ENCODE measurements around the gene KIF1B. TPM values are rescaled to one million over a fixed set of nuclear protein-coding genes. Genes with fewer than 3 reads are reported as not detected.

The KIF1B gene
- total RNA-seq, 4 donors from 2014 or later: 55.2 to 88.1 (median 67.0) TPM

- DNase-seq: no peak
- Histone ChIP-seq H3K36me3 (peaks cover 0 to 92% (median 0%) of the 10 kb centered on the region in 3 donors), H3K9me3 (no peaks in the 10 kb centered on the region), H3K27me3 (no peaks in the 10 kb centered on the region), H3K4me3 (no peak overlapping the region), H3K27ac (no peak overlapping the region), H3K4me1 (no peaks in the 10 kb centered on the region)
- TF ChIP-seq CTCF (IDR thresholded peaks at IDR 0.05) (no peak), POLR2A (IDR thresholded peaks at IDR 0.05) (no peak)
Measured at GRCh38 chr1:10170239-10170574, 40.2 kb upstream of the KIF1B start.

- DNase-seq: no peak
- H3K36me3 ChIP-seq: peaks cover 0 to 82% (median 0%) of the 10 kb centered on the region in 3 donors
Measured at GRCh38 chr1:10171105-10171767, 39.1 kb upstream of the KIF1B start.

GRCh38 chr1:10171995-10172669, 38.2 kb upstream of the KIF1B start:
- no peak overlapping the region for H3K27ac ChIP-seq

More at GRCh38 chr1:10171105-10171767, 39.1 kb upstream of the KIF1B start:
- Histone ChIP-seq H3K9me3 (no peaks in the 10 kb centered on the region), H3K27ac (no peak overlapping the region), H3K4me3 (no peak overlapping the region), H3K4me1 (no peaks in the 10 kb centered on the region), H3K27me3 (no peaks in the 10 kb centered on the region)
- no peak for TF ChIP-seq POLR2A (IDR thresholded peaks at IDR 0.05)
- TF ChIP-seq CTCF (IDR thresholded peaks at IDR 0.05): no peak

GRCh38 chr1:10173582-10173981, 36.8 kb upstream of the KIF1B start:
- no peak overlapping the region for H3K27ac ChIP-seq
- H3K27me3 ChIP-seq: no peaks in the 10 kb centered on the region
- peaks cover 0 to 63% (median 0%) of the 10 kb centered on the region in 3 donors for H3K36me3 ChIP-seq
- no peaks in the 10 kb centered on the region for H3K9me3 ChIP-seq
- no peak overlapping the region for H3K4me3 ChIP-seq
- no peak for DNase-seq
- no peaks in the 10 kb centered on the region for H3K4me1 ChIP-seq
- TF ChIP-seq POLR2A (IDR thresholded peaks at IDR 0.05) (no peak), CTCF (IDR thresholded peaks at IDR 0.05) (no peak)

More at GRCh38 chr1:10171995-10172669, 38.2 kb upstream of the KIF1B start:
- TF ChIP-seq POLR2A (IDR thresholded peaks at IDR 0.05) (no peak), CTCF (IDR thresholded peaks at IDR 0.05) (no peak)
- peaks cover 0 to 73% (median 0%) of the 10 kb centered on the region in 3 donors for H3K36me3 ChIP-seq
- no peaks in the 10 kb centered on the region for H3K4me1 ChIP-seq
- H3K4me3 ChIP-seq: no peak overlapping the region
- no peaks in the 10 kb centered on the region for H3K27me3 ChIP-seq
- no peak for DNase-seq
- no peaks in the 10 kb centered on the region for H3K9me3 ChIP-seq

- TF ChIP-seq POLR2A (IDR thresholded peaks at IDR 0.05): no peak
- no peak for TF ChIP-seq CTCF (IDR thresholded peaks at IDR 0.05)
- H3K36me3 ChIP-seq: peaks cover 0 to 48% (median 0%) of the 10 kb centered on the region in 3 donors
- no peak for DNase-seq
- H3K27ac ChIP-seq: no peak overlapping the region
- H3K9me3 ChIP-seq: no peaks in the 10 kb centered on the region
- H3K4me1 ChIP-seq: no peaks in the 10 kb centered on the region
- no peak overlapping the region for H3K4me3 ChIP-seq
- H3K27me3 ChIP-seq: no peaks in the 10 kb centered on the region
Measured at GRCh38 chr1:10177876-10178275, 32.5 kb upstream of the KIF1B start.

Measured in Peyer's patch (tissue), 4 donors.